WTC11 (cell line): ENCODE data around the gene C4orf50.

ENCODE experiments used
- CREB1 ChIP-seq: sonication (generic); formaldehyde crosslinking; IDR thresholded peaks from 2 replicates; pipeline ENCODE4 v1.8.0; 2023; ENCODE audit warnings: mild to moderate bottlenecking, missing genetic modification reagents
- ETV6 ChIP-seq: sonication (generic); formaldehyde crosslinking; IDR thresholded peaks from 2 replicates; pipeline ENCODE4 v1.8.1; 2022; ENCODE audit warnings: mild to moderate bottlenecking, missing genetic modification reagents
- NR3C1 ChIP-seq: sonication (generic); formaldehyde crosslinking; conservative IDR thresholded peaks from 2 replicates; pipeline ENCODE4 v1.8.1; 2023; ENCODE audit warnings: low read depth, mild to moderate bottlenecking, missing genetic modification reagents
- PRRX2 ChIP-seq: fragments of 250-450 bp; sonication (Bioruptor Pico); IDR thresholded peaks from 2 replicates; pipeline ENCODE4 v1.8.0; 2021; ENCODE audit warnings: mild to moderate bottlenecking
- TF ChIP-seq, protein P1 (sequence below): sonication (generic); formaldehyde crosslinking; IDR thresholded peaks from 2 replicates; pipeline ENCODE4 v1.8.1; 2023; ENCODE audit warnings: mild to moderate bottlenecking, missing genetic modification reagents, moderate library complexity
- TF ChIP-seq, protein P2 (sequence below): fragments of 200-600 bp; IDR thresholded peaks from 2 replicates; pipeline ENCODE4 v1.8.0; 2022; ENCODE audit warnings: antibody characterized with exemption

GRCh38 chr4:5963611-5964010 is 54.6 kb downstream of the C4orf50 start:
- TF ChIP-seq PRRX2 (CRISPR knock-in tag) (no peak), ETV6 (no peak), NR3C1 (CRISPR knock-in tag) (no peak), CREB1 (no peak)
- TF ChIP-seq, protein P1, sequence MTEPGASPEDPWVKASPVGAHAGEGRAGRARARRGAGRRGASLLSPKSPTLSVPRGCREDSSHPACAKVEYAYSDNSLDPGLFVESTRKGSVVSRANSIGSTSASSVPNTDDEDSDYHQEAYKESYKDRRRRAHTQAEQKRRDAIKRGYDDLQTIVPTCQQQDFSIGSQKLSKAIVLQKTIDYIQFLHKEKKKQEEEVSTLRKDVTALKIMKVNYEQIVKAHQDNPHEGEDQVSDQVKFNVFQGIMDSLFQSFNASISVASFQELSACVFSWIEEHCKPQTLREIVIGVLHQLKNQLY (CRISPR knock-in tag): no peak
- TF ChIP-seq, protein P2, sequence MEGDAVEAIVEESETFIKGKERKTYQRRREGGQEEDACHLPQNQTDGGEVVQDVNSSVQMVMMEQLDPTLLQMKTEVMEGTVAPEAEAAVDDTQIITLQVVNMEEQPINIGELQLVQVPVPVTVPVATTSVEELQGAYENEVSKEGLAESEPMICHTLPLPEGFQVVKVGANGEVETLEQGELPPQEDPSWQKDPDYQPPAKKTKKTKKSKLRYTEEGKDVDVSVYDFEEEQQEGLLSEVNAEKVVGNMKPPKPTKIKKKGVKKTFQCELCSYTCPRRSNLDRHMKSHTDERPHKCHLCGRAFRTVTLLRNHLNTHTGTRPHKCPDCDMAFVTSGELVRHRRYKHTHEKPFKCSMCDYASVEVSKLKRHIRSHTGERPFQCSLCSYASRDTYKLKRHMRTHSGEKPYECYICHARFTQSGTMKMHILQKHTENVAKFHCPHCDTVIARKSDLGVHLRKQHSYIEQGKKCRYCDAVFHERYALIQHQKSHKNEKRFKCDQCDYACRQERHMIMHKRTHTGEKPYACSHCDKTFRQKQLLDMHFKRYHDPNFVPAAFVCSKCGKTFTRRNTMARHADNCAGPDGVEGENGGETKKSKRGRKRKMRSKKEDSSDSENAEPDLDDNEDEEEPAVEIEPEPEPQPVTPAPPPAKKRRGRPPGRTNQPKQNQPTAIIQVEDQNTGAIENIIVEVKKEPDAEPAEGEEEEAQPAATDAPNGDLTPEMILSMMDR: no peak
